ENCODE data around the gene VSIG8.

The VSIG8 gene

DNA sequence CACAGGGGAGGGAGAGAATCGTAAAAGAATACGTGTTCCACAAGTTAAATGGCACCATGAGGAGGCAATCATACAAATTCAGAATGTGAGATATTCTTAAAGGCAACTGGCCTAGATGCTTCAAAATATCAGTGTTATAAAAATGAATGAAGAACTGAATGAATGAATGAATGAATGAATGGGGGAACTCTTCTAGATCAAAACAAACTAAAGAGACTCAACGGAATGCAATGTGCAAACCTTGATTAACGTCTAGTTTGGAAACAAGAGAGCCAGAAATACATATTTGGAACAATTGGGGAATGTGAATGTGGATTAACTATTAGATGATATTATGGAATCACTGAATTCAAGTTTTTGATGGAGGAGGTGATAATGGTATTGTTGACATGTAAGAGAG lies 20.7 kb upstream of the VSIG8 start:
- DNase-seq (ENCODE audit: low read depth in 2 of 2): no peak

DNA sequence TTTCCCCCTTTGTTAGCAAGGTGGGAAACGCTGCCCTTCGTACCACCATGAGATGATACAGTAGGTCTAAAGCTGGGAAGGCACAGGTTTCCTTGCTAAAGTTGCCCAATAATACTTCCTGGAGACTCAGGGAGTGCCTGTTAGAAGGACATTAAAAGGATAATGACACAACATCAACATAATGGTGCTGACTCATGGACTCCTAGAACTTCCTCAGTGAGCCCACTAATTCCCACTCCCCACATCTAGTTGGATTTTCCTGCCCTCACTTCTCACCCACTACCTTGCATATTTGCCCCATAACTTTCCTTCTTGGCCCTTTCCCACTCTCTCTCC lies 20.0 kb upstream of the VSIG8 start:
- no peak for DNase-seq (ENCODE audit: low read depth in 2 of 2)

- peak; percentile 94 to 95 for DNase-seq (ENCODE audit: low read depth in 2 of 2)
Observed at GRCh38 chr1:159881622-159882526, 19.4 kb upstream of the VSIG8 start.

- DNase-seq (ENCODE audit: low read depth in 2 of 2): no peak
Observed at GRCh38 chr1:159880430-159880829, 18.0 kb upstream of the VSIG8 start.

DNA sequence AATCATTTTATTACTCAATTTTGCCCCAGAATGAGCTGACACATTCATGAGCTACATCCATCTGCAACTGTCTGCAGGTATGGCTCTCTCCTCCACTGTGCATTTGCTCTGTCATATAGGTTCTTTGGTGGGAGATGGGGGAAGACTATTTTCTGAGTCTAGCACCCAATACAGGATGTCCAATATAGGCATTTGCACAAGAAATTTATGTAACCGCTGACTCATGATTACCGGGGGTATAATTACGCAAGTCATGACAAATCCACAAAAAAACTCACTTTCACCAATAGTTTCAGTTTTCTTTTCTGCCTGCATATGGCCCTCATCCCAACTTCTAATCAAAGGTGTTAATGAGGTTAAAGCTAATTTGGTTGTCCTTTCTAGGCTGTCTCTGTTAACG lies 17.5 kb upstream of the VSIG8 start:
- peak; percentile 56 to 59 for DNase-seq (ENCODE audit: low read depth in 2 of 2)

GRCh38 chr1:159879136-159879535 lies 16.7 kb upstream of the VSIG8 start:
- no peak for DNase-seq (ENCODE audit: low read depth in 2 of 2)

- no peak for DNase-seq (ENCODE audit: low read depth in 2 of 2)
Observed at GRCh38 chr1:159877695-159878444, 15.4 kb upstream of the VSIG8 start.

DNA sequence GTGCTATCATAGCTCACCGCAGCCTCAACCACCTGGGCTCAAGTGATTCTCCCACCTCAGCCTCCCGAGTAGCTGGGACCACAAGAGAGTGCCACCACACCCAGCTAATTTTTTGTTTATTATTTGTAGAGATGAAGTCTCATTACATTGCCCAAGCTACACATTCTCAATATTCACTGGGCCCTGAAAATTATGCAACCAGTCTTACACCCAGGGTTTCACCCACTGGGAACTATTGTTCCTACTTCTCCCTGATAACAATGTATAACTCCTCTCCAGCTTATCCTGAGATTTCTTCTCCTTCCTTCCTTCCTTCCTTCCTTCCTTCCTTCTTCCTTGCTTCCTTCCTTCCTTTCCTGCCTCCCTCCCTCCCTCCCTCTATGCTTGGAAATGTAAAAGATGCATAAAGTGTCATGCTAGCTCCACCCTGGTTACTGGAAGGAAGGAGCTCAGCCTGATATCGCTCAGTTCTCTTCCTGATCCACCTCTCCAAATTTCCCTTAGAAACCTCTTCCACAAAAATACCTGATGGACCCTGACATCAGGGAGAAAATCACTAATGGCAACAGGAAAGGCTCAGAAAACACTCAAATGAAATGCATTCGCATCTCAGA lies 11.2 kb upstream of the VSIG8 start:
- no peak for DNase-seq (ENCODE audit: low read depth in 2 of 2)

GRCh38 chr1:159872891-159873290 lies 10.4 kb upstream of the VSIG8 start:
- DNase-seq (ENCODE audit: low read depth in 2 of 2): no peak

- DNase-seq (ENCODE audit: low read depth in 2 of 2): no peak
Observed at GRCh38 chr1:159870704-159871103, 8.2 kb upstream of the VSIG8 start.

DNA sequence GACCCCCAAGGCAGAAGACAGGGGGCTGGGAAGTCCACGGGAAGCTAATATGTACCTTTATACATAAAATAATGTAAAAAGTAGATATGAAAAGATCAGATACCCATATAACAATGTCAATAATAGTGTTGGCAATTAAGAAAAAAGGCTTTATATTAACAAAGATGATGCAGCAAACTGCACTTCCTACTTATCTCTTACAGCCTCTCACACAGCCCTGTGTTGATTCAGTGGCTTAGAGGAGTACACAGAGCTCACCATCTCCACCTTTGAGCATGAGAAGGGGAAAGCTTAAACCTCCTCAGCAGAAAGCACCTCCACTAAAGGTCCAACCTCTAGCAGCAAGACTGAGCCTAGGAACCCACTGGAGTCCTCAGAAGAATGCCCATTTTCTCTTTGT lies 7.2 kb upstream of the VSIG8 start:
- no peak for DNase-seq (ENCODE audit: low read depth in 2 of 2)

DNA sequence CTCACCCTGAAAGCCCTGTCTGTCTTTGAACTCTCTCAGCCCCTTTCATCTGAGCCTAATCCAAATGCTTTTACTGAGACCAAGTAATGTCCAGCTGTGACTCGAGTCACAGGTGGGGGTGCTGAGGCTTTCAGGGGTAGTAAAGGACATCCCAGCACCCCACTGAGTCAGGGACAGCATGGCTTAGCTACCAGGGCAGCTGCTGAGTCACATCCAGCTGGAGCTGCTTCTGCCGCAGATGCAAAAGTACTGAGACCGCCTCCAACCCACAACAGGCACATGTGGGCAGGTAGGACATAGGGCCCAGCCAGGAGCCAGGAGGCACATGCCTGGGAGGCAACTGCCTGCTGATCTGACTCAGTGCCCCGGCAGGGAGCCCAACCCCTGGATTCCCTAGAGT lies 6.7 kb upstream of the VSIG8 start:
- DNase-seq (ENCODE audit: low read depth in 2 of 2): no peak

- no peak for DNase-seq (ENCODE audit: low read depth in 2 of 2)
Observed at GRCh38 chr1:159868766-159869165, 6.3 kb upstream of the VSIG8 start.

- no peak for DNase-seq (ENCODE audit: low read depth in 2 of 2)
Observed at GRCh38 chr1:159867664-159868026, 5.2 kb upstream of the VSIG8 start.

GRCh38 chr1:159866905-159867663 lies 4.6 kb upstream of the VSIG8 start:
- no peak for DNase-seq (ENCODE audit: low read depth in 2 of 2)

DNA sequence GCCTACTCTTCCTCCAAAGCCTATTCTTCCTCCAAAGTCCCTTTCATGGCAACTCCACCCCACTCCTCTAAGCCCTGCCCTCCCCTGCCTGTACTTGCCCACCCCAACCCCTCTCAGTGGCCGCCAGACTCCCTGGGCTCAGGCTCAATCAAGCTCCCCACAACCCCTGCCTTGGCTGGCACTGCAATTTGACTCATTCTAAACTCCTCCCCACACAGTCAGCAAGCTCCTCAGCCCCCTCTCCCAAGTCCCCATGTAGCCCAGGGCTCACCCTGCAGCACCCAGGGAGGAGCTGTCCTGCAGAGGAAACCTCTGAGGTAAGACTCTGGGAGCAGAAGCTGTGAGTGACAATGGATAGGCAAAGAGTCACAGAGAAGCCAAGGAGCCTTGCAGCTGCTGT lies 3.6 kb upstream of the VSIG8 start:
- DNase-seq (ENCODE audit: low read depth in 2 of 2): no peak

DNA sequence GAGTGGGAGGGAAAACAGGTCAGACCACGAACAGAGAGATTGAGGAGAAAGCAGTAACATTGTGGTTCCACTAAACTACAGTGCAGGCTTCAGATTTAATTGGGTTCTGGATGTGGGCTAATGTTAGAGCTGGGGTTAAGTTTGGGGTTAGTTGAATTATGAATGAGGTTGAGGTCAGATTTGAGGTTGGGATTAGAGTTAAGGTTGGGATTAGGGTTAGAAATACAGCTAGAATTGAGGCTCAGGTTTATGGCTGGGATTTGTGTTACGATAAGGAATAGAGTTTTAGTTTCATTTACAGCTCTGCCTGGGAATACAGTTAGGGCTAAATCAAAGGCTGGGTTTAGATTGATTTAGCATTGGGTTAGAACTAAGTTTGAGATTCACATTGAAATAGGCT lies 1.8 kb upstream of the VSIG8 start:
- no peak for DNase-seq (ENCODE audit: low read depth in 2 of 2)

DNA sequence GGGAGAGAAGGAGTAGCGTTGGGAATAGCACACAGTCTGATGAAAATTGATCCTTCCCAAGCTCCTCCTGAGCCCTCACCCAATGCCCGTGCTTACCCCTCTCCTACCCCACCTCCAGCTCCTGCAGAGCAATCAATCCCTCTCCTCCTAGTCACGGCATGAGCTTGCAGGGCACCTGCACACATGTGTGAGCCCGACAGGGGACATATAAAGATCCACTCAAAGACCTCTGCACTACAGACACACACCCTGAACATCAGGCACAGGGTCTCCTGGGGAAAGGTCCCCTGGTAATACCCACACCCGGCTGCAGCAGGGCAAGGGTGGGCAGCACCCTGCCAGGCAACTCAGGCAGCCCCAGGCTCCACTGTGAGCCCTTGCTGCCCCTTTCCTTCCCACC lies 426 bp downstream of the VSIG8 start:
- DNase-seq (ENCODE audit: low read depth in 2 of 2): no peak

DNA sequence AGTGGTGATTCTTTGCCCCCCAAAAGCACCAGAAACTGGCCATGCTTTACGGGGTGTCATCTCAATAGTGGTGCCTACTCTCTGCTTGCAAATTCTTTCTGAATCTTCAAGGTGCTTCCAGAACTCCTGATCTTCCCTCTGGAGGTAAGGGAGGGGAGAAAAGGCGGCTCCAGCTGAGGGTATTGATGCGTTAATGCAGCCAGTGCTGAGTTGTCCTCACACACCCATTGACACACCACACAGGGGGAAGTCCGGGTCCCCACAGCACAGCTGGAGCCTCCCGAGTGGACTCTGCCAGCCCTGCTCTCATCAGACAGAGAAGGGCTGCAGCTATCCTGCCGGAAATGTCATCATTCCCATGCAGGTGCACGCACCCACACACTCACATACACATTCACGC lies 1.2 kb downstream of the VSIG8 start:
- DNase-seq (ENCODE audit: low read depth in 2 of 2): no peak

- DNase-seq (ENCODE audit: low read depth in 2 of 2): no peak
Observed at GRCh38 chr1:159860456-159860855, 2.0 kb downstream of the VSIG8 start.

DNA sequence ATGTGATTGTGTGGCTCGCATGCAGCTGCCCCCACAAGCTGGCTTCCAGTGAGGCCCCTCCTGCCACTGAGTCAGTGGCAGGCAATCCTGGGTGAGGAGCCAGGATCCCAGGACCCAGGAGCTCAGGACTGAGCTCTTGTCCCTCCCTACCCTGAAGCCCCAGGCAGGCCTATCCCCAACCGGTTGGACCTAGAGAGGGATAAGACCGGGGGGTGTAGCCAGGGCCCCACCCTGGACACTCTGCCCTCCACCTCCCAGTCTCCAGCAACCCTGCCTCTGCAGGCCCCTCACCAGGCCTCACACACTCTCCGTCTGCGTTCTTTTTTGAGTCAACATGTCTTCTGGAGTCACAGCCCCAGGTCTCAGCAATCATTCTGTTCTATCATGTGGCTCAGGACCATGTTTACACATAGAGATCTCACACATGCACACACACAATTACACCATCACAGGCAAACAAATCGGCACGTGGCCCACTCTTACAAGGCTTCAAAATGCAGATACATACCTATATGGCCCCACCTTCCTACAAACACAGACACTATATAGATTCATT lies 2.6 kb downstream of the VSIG8 start:
- no peak for DNase-seq (ENCODE audit: low read depth in 2 of 2)

GRCh38 chr1:159857889-159858288 lies 4.6 kb downstream of the VSIG8 start:
- DNase-seq (ENCODE audit: low read depth in 2 of 2): no peak

Data from fibroblast of skin of left quadriceps (primary cell).